GM21423 (cell line): Measurements from ENCODE around the gene ADM.
"Not testable (repeated sequence)": the region's sequence is repeated elsewhere in the genome, so short reads cannot be mapped to it uniquely, and the experiment has no call there.

Experiments
- ATAC-seq: cut with Tn5 transposase; IDR thresholded peaks from one replicate; pipeline ENCODE4 v1.9.1; 2021; ENCODE audit warnings: mild to moderate bottlenecking, moderate library complexity; ENCODE audit not compliant: unreplicated experiment

Gene ADM, protein sequence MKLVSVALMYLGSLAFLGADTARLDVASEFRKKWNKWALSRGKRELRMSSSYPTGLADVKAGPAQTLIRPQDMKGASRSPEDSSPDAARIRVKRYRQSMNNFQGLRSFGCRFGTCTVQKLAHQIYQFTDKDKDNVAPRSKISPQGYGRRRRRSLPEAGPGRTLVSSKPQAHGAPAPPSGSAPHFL

DNA sequence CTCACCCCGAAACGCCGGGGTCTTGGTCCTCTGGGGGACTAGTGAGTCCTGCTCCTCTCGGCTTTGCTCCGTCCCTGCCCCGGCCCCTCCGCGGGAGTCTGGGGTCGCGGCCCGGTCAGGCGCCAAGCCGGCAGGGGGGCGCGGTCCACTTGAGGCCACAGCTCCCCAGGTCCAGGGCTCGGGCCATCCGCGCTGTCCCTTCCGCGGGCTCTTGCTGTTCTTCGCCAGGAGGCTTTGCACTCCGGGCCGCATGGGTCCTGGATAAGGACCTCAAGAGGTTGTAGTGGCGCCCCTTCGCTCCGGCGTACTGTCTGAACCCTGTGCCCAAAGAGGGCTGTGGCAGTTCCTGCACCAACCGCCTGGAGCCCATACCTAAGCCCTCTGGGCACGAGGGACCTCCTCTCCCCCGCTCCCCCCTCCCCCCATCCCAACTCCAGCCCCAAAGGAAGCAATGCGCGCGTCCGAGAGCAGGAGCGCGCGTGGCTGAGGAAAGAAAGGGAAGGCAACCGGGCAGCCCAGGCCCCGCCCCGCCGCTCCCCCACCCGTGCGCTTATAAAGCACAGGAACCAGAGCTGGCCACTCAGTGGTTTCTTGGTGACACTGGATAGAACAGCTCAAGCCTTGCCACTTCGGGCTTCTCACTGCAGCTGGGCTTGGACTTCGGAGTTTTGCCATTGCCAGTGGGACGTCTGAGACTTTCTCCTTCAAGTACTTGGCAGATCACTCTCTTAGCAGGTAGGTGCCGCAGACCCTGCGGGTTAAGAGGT is at the start of gene ADM:
Gene ADM, plus strand, starts transcription at position 579 of the 767 bp plus-strand sequence. CDS start 628 bp downstream, outside the sequence.
- no peak for ATAC-seq

DNA sequence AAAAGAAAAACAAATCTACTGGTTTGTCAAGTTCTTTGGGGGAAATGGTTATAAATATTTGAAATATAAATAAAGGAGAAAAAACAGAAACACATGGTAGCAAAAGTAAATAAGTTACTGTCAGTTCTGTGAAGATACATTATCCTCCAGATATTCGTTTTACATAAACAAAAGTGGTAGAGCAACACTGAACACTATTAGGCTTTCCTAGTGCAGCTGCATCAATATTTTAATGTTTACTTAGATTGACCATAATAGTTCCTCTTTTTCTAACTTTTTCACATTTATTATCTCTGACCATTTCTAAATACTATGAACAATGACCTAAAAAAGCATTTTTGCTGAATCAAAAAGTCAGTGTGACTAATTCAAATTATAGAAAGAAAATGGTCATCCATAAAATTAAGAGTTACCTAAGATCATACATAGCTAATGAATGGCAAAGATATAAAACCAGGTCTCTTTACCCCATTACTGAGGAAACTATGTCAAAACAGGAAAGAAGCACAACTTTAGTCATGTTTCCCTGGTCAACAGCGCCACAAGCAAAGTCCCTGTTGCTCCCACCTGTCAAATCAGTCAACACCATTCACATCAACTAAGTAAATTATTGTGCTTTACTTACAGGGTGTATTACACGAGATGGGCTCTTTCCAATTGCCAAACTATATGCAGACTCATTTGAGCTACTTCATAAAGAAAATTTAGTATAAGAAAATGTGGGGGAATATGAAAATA is 49.3 kb upstream of the ADM start:
- no peak for ATAC-seq

DNA sequence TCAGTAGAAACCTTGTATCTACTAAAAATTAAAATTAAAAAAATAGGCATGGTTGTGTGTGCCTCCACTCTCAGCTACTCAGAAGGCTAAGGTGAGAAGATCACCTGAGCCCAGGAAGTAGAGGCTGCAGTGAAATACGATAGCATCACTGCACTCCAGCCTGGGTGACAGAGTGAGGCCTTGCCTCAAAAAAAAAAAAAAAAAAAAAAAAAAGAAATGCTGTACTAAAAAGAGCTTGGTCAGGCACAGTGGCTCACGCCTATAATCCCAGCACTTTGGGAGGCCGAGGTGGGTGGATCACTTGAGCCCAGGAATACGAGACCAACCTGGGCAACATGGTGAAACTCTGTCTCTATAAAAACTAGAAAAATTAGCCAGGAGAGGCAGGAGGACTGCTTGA is 47.4 kb upstream of the ADM start:
- ATAC-seq = no peak

DNA sequence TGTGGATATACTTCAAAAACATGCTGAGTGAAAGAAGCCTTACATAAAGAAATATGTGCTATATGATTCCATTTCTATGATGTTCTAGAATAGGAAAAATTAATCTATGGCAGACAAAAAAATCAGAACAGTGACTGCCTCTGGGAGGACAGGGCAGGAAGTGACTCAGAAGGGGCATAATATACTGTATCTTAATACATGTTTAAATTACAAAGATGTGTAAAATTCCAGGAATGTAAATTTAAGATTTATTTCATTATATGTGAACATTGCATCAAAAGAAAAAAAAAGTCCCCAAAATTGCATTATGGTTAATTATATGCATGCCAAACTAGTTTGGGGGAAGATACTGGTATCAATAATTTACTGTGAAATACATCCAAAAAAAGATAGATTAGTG is 43.1 kb upstream of the ADM start:
- ATAC-seq = no peak

DNA sequence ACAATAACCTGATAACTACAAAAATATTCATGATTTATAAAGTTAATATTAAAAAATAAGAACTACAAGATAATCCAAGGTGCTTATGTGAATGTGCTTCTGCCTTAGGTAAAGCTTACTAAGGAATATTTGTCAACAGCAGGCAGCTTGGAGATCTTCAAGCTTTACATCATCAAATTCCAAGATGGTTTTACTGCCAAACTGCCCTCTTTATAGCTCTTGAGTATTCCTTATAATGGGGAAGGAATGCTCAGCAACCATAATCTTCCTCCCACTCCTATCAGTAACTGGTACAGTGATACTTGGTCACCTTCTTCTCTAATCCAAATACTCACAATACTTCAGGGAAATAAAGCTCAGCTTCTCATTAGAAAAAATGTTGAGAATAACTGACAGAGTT is 40.9 kb upstream of the ADM start:
- ATAC-seq = no peak

DNA sequence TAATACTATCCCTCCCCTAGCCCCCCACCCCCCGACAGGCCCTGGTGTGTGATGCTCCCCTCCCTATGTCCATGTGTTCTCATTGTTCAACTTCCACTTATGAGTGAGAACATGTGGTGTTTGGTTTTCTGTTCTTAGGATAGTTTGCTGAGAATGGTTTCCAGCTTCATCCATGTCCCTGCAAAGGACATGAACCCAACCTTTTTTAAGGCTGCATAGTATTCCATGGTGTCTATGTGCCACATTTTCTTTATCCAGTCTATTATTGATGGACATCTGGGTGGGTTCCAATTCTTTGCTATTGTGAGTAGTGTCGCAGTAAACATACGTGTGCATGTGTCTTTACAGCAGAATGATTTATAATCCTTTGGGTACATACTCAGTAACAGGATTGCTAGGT is 40.2 kb upstream of the ADM start:
- ATAC-seq = not testable (repeated sequence)

DNA sequence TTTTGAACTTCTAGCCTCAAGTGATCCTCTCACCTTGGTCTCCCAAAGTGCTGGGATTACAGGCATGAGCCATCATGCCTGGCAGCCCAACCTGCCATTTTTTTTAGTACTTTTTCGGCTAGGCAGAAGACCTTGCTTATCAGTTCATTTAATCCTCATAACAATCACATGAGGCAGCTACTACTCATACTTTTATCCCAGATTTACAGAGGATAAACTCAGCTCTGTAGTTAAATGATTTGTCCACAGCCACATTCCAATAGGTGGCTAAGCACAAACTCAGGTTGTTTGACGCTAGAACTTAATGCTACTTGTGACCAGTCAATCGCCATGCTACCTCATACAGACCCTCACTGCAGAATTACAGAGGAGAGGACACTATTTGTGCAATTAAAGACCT is 38.9 kb upstream of the ADM start:
- ATAC-seq = no peak

DNA sequence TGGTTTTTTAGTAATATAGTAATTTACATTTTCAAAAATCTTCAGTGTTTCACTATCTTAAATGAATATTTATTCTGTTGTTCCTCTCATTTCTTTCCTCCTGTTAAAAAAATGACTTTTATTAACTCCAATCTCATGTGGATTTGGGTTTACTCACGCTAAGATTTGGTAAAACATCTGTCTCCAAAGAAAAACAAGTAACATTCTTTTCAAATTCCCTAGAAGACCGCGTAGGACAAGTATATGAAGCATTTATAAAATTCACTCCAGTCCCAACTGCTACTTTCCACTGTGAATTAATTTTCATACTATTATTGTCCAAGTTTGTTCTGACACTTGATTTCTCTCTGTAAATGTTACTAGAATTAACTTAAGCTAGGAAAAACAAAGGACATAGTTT is 37.1 kb upstream of the ADM start:
- ATAC-seq = no peak

DNA sequence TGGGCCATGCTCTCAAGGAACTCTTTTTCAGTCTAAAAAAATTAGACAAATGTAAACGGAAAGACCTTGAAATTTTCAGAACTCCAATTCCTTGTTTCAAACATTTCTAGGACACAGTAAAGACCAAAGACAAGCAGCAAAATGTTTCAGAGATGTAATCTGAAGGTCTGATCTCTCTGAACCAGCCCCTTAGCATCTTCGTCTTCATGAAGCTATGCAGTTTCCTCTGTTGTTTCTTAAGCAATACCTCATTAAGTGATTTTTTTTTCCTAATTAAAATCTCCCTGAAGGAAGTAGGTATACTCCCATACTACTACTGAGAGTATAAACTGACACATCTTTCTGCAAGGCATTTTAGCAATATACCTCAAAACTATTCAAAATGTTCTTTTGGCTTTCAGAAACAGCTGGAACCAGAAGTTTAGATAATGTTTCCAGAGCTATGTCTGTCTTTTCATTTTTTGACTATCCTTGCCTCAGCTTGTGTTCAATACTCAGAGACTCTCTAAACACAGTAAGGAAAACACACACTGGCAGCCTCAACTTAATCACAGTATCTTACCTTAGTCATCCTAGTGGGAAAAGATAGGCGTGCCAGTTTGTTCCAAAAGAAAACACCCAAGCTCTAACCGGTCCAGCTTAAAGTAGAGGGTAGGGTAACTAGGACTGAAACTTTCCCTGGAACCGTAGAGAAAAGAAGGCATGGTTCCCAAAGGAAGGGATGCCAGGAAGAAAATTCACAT is 36.0 kb upstream of the ADM start:
- ATAC-seq = no peak

DNA sequence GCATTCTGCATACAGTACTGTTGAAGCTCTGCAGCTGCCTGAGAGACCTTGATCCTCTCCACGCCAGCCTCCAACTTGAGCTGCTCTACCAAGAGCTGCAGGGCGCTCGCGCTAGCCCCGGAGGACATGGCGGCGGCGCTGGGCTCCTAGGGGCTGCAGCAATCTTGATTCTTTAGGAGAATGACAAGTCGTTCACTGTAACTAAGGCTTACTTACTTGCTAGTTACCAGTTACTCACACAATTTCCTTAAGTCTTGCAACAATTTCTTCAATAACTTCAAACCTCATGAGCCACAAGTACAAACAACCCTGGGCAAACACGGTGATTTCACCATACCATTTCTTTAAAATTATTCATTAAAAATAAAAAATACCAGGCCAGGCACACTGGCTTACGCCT is 32.7 kb upstream of the ADM start:
- ATAC-seq = no peak

DNA sequence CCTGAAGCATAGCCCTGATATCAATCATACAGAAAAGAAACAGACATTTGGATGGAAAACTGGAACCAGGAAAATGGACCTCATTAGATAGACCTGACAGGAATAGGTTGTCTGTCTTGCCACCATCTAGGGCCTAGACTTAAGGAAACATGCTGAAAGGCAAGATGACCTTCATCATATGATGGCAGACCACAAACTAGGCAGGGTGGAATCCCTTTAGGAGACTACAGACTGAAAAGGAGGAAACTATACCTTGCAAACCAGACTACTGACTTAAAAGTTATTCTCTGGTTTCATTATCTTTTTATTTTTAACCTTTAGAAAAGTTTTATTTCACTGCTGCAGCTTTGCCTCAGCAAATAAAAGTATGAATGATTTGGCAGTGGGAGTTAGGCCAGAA is 31.1 kb upstream of the ADM start:
- ATAC-seq = no peak

DNA sequence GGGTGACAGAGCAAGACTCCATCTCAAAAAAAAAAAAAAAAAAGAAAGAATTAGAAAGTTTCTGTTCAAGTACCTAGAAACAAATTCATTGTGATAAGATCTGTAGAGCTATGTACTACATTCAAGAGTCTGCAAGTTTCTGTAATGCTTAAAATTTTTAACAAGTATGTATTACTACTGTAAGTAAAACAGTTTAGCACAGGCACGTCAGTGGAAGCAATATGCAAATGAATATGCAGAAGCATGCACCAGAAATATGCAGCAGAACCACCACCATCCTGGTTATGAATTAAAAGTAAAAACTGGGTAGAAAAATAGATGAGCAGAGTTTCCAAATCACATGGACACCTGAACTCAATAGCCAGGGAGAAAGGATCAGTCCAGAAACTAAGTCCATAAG is 30.1 kb upstream of the ADM start:
- ATAC-seq = no peak

DNA sequence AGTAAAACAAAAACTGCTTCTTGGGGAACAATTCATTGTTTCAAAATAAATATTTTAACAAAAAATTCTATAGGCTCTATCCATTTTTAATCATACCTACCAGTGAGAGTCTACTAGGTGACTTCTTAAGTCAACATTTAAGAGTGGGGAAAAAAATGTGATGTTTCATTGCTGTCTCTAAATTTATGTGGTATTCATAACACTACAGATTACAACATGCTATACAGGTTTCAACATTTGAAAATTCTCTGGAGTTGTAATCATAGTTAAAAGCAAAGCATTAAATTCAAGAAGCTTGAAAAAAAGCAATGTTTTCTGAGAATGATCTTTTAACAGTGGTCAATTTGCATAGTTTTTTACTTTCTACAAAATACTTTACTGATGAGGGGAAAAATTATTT is 29.2 kb upstream of the ADM start:
- ATAC-seq = no peak

DNA sequence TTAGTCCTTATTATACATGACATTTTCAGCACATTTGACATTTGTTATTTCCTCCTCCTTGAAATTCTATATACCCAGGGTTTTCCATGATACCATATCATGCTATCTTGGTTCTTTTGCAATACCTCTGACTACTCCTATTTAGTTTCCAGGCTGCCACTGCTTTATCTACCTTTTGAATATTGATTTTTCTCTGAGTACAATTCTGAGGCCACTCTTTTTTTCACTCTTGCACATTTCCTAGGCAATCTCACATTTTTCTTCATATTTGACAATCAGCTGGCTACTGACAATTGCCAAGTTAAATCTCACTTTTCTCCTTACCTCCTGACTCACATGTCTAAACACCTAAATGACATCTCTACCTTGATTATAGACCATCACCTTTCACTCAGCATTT is 22.8 kb upstream of the ADM start:
- ATAC-seq = no peak

DNA sequence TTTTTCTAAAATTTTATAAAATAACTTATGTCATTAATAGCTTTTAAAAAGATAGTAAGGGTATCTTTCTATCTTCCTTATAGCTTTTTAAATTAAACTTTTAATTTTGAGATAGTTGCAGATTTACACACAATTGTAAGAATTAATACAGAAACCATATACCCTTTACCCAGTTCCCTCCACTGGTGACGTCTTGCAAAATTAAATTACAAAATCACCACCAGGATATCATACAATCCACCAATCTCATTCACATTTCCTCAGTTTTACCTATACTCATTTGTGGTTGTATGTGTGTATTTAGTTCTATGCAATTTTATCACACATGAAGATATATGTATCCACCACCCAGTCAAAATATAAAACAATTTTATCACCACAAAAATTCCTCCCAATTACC is 20.9 kb upstream of the ADM start:
- no peak for ATAC-seq

DNA sequence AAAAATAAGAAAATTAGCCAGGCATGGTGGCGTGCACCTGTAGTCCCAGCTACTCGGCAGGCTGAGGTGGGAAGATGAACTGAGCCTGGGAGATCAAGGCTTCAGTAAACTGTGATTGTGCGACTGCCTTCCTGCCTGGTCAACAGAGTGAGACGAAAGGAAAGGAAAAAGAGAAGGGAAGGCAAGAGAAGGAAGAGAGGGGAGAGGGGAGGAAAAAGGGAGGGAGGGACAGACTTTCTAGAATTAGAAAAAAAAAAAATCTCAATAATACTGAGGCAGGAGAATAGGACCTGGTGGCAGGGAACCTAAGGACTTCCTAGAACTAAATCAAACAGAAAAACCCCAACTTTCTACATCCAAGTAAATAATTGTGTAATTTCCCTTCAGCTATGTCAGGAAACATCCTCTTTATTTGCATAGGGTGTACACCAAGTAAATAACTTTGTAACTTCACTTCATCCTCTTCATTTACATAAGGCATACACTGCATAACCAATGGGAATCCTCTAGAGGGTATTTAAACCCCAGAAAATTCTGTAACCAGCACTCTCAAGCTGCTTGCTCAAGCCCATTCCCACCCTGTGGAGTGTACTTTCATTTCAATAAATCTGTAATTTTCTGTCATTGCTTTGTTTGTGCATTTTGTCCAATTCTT is 19.6 kb upstream of the ADM start:
- no peak for ATAC-seq

DNA sequence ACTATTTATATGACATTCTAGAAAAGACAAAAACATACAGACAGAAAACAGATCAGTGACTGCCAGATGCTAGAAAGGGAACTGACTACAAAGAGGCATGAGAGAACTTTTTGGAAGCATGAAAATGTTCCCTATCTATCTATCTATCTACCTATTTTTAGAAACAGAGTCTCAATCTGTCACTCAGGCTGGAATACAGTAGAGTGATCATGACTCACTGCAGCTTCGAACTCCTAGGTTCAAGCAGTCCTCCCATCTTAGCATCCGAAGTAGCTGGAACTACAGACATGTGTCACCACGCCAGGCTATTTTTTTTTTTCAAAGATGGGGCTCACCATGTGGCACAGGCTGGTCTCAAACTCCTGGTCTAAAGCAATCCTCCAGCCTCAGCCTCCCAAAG is 17.7 kb upstream of the ADM start:
- no peak for ATAC-seq

DNA sequence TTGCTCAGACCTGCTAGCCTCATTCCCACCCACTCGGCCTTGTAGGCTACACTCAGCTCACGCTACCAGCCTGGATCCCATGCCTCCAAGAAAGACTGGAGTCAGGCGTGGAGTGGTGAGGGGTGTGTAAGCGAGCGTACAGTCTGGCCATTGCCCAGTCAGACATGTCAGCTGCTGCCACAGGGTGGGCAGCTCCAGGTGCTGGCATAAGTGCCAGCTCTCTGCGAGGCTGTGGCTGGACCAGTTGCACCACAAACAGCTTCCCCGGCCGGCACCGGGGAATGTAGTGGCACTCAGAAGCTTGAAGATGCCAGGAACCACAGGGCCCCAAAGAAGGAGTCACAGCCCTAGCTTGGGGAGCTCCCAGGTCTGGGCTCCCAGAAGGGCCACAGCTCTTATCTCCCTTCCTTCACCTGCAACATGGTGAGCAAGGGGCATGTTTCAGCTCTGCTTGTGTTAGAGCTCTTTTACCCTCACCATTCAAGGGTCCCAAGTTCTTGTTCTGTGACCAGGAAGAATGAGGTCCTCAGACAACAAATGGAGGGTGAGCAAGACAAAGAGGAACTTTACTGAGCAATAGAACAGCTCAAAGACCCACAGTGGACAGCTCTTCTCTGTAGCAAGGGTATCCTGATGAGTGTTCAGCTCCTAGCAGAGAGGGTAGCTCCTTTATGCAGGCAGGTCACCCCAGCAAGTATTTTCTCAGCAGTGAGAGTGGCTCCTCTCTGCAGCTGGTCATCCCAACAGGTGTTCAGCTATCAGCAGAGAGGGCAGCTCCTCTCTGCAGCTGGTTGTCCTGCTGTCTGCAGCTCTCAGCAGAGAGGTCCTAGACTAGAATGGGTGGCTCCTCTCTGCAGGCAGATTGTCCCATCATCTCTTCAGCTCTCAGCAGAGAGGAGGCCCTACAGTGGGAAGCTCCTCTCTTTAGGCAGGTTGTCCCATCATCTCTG is 16.8 kb upstream of the ADM start:
- no peak for ATAC-seq

DNA sequence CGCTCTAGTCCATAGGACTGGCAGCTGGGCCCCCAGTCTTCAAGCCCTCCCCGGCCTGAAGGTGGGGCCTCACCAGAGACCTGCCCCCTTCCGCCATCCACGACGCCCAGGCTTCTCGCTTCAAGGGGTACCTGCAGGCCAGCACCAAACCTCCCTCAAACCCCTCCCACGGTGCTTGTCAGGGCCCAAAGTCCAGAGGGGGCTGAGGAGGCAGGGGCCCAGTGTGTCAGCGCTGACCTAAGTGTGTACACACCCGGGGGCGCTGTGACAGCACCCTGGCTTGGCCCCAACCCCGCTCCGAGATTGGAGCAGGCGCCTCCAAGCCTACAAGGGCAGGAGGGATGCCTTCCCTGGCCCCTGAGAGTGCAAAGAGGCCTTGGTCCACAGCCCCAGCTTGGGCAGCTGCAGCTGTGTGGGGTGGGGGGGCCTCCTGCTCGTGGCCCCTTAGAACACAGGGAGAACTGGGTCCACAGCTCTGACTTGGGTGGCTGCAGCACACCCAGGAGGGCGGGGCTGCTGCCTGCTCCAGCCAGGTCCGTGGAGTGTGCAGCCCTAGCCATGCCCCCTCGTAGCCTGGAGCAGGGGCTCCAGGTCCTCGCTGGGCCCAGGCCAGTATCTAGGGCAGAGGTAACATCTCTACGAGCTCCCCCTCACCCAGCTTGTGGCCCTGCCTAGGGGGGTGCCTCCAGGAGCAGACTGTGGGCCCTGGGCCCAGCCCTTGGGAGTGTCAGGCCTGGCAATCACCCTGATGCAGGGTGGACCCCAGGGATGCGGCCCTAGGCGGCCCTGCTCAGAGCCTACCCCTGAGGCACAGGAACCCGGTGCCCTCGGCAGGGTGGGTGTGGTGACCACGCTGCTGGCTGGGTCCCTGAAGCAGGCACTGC is 15.8 kb upstream of the ADM start:
- ATAC-seq = no peak
